Tibial nerve (tissue), 3 donors: ENCODE measurements around the gene KLHL30.

Experiments used
- CTCF ChIP-seq, 5 experiments: fragments of 200-600 bp in 3 of 5; fragments of 450-650 bp in 2 of 5; sonication (generic) in 3 of 5; IDR thresholded peaks; one replicate each; pipeline ENCODE4 v1.5.1; 2016 to 2019; ENCODE audit warnings: antibody characterized with exemption in 5 of 5, mild to moderate bottlenecking in 3 of 5, moderate library complexity in 2 of 5
- POLR2A ChIP-seq, 2 donors: fragments of 450-650 bp; IDR thresholded peaks; one replicate each; pipeline ENCODE4 v1.6.1; 2017; ENCODE audit warnings: antibody characterized with exemption in 2 of 2, mild to moderate bottlenecking in 2 of 2, moderate library complexity in 2 of 2

GRCh38 chr2:238174291-238174690 is 35.8 kb downstream of the KLHL30 start:
- TF ChIP-seq POLR2A (IDR thresholded peaks at IDR 0.05) (no peak), CTCF (IDR thresholded peaks at IDR 0.05) (no peak)
